ENCODE measurements around the gene TAP1.
A peak's percentile ranks its signal among the peaks of the same experiment; 100 is the strongest.

DNA sequence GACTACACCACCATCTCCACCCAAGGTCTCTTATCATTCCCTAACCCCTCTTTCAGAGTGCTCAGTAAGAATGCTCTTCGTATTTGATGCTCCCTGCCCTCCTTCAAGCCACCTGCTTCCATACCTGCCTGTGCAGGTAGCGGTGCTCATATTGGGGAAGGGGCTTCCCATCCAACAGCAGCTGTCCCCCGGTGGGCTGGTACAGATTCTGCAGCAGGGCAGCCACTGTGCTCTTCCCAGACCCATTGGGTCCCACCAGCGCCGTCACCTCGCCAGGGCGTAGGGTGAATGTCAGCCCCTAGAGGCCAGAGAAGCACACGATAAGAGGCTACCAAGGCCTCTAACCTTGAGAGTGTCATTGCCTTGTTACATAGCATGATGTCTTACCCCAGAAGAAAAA is 5.7 kb downstream of the TAP1 start:
- TF ChIP-seq, protein P1, sequence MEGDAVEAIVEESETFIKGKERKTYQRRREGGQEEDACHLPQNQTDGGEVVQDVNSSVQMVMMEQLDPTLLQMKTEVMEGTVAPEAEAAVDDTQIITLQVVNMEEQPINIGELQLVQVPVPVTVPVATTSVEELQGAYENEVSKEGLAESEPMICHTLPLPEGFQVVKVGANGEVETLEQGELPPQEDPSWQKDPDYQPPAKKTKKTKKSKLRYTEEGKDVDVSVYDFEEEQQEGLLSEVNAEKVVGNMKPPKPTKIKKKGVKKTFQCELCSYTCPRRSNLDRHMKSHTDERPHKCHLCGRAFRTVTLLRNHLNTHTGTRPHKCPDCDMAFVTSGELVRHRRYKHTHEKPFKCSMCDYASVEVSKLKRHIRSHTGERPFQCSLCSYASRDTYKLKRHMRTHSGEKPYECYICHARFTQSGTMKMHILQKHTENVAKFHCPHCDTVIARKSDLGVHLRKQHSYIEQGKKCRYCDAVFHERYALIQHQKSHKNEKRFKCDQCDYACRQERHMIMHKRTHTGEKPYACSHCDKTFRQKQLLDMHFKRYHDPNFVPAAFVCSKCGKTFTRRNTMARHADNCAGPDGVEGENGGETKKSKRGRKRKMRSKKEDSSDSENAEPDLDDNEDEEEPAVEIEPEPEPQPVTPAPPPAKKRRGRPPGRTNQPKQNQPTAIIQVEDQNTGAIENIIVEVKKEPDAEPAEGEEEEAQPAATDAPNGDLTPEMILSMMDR (IDR thresholded peaks at IDR 0.05 in 2 of 3, conservative IDR thresholded peaks at IDR 0.05 in 1 of 3; ENCODE audit: control insufficient read depth in 2 of 3, extremely low read depth in 1 of 3, insufficient read depth in 1 of 3, low read depth in 3 of 3, low read length in 3 of 3), result 0 out of 6 replicates have a peak, but pooled peaks of 1 of the 3 experiments have one; percentile 18
- no peak for TF ChIP-seq ZNF24 (IDR thresholded peaks at IDR 0.05)
- no peak for TF ChIP-seq POU2F2 (IDR thresholded peaks at IDR 0.05; ENCODE audit: borderline replicate concordance, low read depth, low read length)
- TF ChIP-seq, protein P2, sequence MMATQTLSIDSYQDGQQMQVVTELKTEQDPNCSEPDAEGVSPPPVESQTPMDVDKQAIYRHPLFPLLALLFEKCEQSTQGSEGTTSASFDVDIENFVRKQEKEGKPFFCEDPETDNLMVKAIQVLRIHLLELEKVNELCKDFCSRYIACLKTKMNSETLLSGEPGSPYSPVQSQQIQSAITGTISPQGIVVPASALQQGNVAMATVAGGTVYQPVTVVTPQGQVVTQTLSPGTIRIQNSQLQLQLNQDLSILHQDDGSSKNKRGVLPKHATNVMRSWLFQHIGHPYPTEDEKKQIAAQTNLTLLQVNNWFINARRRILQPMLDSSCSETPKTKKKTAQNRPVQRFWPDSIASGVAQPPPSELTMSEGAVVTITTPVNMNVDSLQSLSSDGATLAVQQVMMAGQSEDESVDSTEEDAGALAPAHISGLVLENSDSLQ (IDR thresholded peaks at IDR 0.05), result no peak
- no peak for TF ChIP-seq BRCA1 (IDR thresholded peaks at IDR 0.05; ENCODE audit: low read depth, low read length)
